Non-pigmented ciliary epithelial cell (primary cell): Measurements from ENCODE around the gene SPANXN2.
"Not testable (repeated sequence)": the region's sequence is repeated elsewhere in the genome, so short reads cannot be mapped to it uniquely, and the experiment has no call there.

Experiments used
- DNase-seq: peaks from one replicate; pipeline ENCODE4 v3.0.0-alpha.2; 2010; ENCODE audit warnings: low read depth

The SPANXN2 gene

GRCh38 chrX:143720652-143721051 lies at the start of gene SPANXN2:
TSS of gene SPANXN2 (minus strand) at chrX:143720752. CDS start at chrX:143720668, 84 bp downstream.
- not testable (repeated sequence) for DNase-seq

GRCh38 chrX:143768976-143769375 lies 48.4 kb upstream of the SPANXN2 start:
- DNase-seq = no peak

DNA sequence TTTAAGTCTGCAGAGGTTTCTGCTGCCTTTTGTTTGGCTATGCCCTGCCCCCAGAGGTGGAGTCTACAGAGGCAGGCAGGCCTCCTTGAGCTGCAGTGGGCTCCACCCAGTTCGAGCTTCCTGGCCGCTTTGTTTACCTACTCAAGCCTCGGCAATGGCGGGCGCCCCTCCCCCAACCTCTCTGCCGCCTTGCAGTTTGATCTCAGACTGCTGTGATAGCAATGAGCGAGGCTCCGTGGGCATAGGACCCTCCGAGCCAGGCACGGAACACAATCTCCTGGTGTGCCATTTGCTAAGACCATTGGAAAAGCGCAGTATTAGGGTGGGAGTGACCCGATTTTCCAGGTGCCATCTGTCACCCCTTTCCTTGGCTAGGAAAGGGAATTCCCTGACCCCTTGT lies 47.2 kb upstream of the SPANXN2 start:
- DNase-seq = not testable (repeated sequence)

GRCh38 chrX:143757887-143758286 lies 37.3 kb upstream of the SPANXN2 start:
- DNase-seq = no peak

DNA sequence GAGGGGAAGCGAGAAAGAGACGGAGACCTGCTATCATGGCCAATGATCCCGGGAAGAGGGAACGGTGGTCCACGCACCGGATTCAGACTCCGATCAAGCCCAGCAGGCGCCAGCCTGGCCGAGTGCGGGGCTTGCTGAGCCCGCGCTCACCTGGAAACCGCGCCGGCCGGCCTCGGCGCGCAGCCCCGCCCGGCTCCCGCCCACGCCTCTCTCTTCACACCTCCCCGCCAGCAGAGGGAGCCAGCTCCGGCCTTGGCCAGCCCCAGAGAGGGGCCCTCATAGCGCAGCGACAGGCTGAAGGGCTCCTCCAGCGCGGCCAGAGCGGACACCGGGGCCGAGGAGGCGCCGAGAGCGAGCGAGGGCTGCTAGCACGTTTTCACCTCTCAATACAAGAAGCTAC lies 36.8 kb upstream of the SPANXN2 start:
- DNase-seq = no peak

DNA sequence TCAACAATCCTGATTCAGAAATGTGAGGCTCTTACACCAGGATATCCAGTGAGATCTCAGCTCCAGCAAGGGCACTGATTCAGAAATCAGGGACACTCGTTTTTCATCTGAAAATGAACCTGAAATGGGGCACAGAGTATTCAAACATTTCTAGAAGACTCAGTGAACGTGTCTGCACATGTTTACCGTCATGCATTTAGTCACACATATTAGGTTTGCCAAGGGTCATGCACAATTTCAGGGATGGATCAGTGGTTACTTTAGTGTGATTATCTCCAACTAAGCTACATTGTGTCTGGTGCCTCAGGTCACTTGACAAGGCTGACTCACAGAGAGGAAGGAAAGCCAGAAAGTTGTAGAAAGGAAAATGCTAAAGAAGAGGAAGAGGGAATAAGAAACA lies 33.6 kb upstream of the SPANXN2 start:
- DNase-seq = no peak

DNA sequence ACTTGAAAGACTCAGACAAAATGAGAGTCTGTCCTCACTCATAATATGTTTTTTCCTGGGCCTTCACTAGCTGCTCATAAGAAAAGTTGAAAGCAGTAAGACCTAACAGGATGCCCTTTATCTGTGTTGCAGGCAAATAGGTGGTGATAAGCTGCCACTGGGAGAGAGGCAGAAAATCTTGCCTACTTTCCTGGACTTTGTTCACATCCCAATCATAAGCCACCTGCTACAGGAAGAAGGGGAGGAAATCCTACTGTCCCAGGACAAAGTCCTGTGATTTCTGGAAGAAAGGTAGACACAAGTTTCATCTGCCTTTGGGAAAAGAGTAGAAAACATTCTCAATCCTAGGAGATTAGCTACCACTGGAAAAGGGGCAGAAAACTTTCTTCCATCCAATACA lies 13.3 kb upstream of the SPANXN2 start:
- no peak for DNase-seq

- no peak for DNase-seq
Measured at GRCh38 chrX:143726296-143726695, 5.7 kb upstream of the SPANXN2 start.

DNA sequence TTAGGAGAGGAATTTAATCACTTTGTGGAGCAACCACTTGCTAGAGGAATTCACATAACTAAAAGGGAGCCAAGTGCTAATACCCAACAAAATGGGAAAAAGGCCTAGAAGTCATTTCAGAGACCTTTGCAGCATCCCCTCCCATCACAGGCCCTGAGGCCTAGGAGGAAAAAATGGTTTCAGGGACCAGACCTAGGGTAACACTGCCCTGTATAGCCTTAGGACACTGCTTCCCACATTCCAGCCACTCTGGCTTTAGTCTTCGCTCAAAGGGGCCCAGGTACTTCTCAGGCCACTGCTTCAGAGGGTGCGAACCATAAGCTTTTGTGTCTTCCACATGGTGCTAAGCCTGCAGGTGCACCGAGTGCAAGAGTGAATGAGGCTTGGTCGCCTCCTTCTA lies 19.1 kb downstream of the SPANXN2 start:
- DNase-seq = no peak

DNA sequence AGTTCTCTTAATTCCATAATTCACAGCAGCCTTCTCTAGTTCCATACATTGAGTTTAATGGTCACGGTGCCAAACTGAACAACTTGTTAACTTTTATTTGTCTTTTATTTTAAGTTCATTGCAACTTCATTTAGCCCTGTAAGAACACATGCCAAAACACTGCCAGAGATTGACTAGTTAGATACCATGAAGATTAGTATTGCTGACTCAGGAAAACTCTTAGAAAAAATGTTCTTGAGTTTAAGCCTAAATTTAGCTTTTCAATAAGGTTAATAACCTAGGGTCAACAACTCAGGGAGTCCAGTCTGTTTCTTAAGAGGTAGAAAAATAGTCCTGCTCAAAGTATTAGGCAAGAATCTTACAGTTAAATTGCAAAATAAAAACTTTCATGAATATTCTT lies 25.7 kb downstream of the SPANXN2 start:
- no peak for DNase-seq

- no peak for DNase-seq
Measured at GRCh38 chrX:143683486-143683885, 37.1 kb downstream of the SPANXN2 start.

GRCh38 chrX:143674926-143675325 lies 45.6 kb downstream of the SPANXN2 start:
- no peak for DNase-seq

DNA sequence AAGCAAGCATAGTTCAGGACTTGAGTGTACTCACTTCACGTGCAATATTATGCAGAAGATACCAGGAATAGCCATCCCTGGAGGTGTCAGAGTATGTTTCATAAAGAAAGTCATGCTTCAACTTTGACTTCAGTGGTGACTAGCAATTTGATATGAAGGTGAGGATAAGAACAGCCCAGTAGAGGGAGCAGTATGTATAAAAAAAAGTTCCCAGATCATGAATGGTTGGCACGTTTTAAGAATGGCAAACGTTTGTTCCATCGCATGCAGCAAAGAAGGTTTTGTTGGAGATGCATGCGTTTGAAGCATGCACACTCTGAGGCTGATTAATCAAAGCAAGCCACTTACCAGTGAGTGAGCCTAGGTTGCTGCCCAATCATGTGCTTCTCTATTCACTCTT lies 51.2 kb downstream of the SPANXN2 start:
- no peak for DNase-seq

DNA sequence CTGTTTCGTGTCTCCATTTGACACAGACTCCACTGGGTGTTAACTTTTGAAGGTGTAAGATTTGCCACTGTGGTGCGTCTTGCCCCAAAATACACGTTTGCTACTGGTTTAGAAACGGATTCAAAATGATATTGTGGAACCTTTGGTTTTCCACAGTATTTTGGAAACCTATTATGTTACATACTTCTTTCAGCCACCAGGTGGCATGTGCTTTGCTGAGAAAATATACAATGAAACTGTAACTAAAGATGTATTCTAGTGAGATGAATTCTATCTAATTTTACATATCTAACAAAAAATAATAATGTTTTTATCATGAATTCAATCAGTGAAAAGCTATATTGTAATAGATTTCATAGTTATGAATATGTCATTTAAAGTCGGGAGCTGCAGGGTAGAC lies 56.2 kb downstream of the SPANXN2 start:
- DNase-seq = no peak

DNA sequence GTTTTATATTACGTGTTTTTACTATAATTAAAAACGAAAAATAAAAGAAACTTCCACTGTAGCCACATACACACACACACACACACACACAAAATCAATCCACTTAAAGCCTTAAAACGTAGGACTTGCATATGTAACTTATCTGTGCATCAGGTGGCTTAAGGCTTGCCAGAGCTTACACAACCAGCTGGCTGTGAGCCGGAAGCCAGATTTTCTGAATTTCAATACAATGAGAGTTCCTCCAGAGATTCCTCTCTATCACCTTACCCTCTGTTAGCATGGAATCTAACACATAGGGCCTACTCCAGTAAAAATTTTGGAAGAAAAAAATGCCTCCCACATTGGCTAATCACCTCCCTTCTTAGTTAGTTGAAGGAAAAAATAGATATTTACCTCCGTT lies 56.8 kb downstream of the SPANXN2 start:
- no peak for DNase-seq
